ENCODE measurements around the gene PRSS8. TPM values are rescaled to one million over a fixed set of nuclear protein-coding genes. Genes with fewer than 3 reads are reported as not detected.

The PRSS8 gene
- total RNA-seq, 1 donor from 2014 or later: 75.4 TPM

GRCh38 chr16:31087971-31088370 lies 47.6 kb downstream of the PRSS8 start:
- H3K27ac ChIP-seq: no peak overlapping the region
- ATAC-seq (no peak), DNase-seq (no peak)
- H3K9me3 ChIP-seq: no peaks in the 10 kb centered on the region
- H3K4me1 ChIP-seq: peaks cover under 1% of the 10 kb centered on the region
- intact Hi-C loops (cut with DNase I): no loop called here
- H3K36me3 ChIP-seq: peaks cover 61% of the 10 kb centered on the region
- no peaks in the 10 kb centered on the region for H3K27me3 ChIP-seq (ENCODE audit: low read depth)
- TF ChIP-seq, protein P1, sequence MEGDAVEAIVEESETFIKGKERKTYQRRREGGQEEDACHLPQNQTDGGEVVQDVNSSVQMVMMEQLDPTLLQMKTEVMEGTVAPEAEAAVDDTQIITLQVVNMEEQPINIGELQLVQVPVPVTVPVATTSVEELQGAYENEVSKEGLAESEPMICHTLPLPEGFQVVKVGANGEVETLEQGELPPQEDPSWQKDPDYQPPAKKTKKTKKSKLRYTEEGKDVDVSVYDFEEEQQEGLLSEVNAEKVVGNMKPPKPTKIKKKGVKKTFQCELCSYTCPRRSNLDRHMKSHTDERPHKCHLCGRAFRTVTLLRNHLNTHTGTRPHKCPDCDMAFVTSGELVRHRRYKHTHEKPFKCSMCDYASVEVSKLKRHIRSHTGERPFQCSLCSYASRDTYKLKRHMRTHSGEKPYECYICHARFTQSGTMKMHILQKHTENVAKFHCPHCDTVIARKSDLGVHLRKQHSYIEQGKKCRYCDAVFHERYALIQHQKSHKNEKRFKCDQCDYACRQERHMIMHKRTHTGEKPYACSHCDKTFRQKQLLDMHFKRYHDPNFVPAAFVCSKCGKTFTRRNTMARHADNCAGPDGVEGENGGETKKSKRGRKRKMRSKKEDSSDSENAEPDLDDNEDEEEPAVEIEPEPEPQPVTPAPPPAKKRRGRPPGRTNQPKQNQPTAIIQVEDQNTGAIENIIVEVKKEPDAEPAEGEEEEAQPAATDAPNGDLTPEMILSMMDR (IDR thresholded peaks at IDR 0.05): no peak
- no peak overlapping the region for H3K4me3 ChIP-seq

- Histone ChIP-seq H3K27me3 (ENCODE audit: low read depth) (no peaks in the 10 kb centered on the region), H3K4me1 (no peaks in the 10 kb centered on the region), H3K27ac (no peak overlapping the region), H3K36me3 (peaks cover 66% of the 10 kb centered on the region), H3K9me3 (no peaks in the 10 kb centered on the region), H3K4me3 (no peak overlapping the region)
- no peak for ATAC-seq
- no peak for DNase-seq
- TF ChIP-seq, protein P1 (IDR thresholded peaks at IDR 0.05): no peak
- intact Hi-C loops (cut with DNase I): no loop called here
These were observed 48.0 kb downstream of the PRSS8 start for GRCh38 chr16:31087481-31087880.

DNA sequence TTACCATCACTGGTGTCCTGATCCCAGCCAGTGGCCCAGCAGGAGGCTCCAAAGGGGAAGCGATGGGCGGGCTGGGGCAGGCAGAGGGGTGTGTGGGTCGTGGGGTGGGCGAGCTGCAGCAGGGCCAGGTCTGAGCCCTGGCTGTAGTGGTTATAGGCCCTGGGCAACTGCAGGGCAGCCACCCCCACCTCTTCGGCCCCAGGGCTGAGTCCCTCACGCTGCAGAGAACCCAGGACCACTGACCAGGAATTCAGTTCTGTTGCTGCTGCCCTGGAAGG lies 49.0 kb downstream of the PRSS8 start:
- TF ChIP-seq, protein P1 (IDR thresholded peaks at IDR 0.05): no peak
- H3K27me3 ChIP-seq (ENCODE audit: low read depth): no peaks in the 10 kb centered on the region
- ATAC-seq: no peak
- DNase-seq: no peak
- no peak overlapping the region for H3K4me3 ChIP-seq
- H3K9me3 ChIP-seq: no peaks in the 10 kb centered on the region
- H3K36me3 ChIP-seq: peaks cover 66% of the 10 kb centered on the region
- intact Hi-C loops (cut with DNase I): no loop called here
- H3K4me1 ChIP-seq: no peaks in the 10 kb centered on the region
- H3K27ac ChIP-seq: no peak overlapping the region

GRCh38 chr16:31085873-31086628 lies 49.5 kb downstream of the PRSS8 start:
- H3K27ac ChIP-seq: no peak overlapping the region
- intact Hi-C loops (cut with DNase I): no loop called here
- ATAC-seq: no peak
- no peaks in the 10 kb centered on the region for H3K9me3 ChIP-seq
- DNase-seq: no peak
- H3K36me3 ChIP-seq: peaks cover 66% of the 10 kb centered on the region
- H3K27me3 ChIP-seq (ENCODE audit: low read depth): no peaks in the 10 kb centered on the region
- TF ChIP-seq, protein P1 (IDR thresholded peaks at IDR 0.05): no peak
- no peaks in the 10 kb centered on the region for H3K4me1 ChIP-seq
- H3K4me3 ChIP-seq: no peak overlapping the region

DNA sequence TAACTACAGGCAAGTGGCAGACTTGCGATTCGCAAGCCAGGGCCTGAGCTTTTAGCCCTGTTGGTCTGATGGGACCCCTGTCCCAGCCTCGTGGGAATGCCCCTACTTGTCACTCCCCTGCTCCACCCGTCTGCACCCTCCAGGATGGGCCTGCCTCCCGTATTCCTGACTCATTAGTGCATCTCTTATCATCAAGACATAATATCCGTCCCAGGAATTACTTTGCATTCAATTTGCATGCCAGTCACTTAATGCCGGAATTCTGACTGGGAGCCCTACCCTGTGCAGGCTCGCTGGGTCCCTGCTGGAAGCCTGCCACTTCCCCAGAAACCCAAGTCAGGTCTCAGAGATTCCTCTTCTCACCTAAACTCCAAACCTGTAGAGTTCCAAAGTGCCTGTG lies 50.1 kb downstream of the PRSS8 start:
- intact Hi-C loops (cut with DNase I): no loop called here
- no peaks in the 10 kb centered on the region for H3K27me3 ChIP-seq (ENCODE audit: low read depth)
- TF ChIP-seq, protein P1 (IDR thresholded peaks at IDR 0.05): no peak
- H3K4me1 ChIP-seq: no peaks in the 10 kb centered on the region
- ATAC-seq (no peak), DNase-seq (no peak)
- peaks cover 66% of the 10 kb centered on the region for H3K36me3 ChIP-seq
- H3K4me3 ChIP-seq: no peak overlapping the region
- no peak overlapping the region for H3K27ac ChIP-seq
- H3K9me3 ChIP-seq: no peaks in the 10 kb centered on the region

All from lower lobe of right lung (tissue), 2 donors.